IMR-90 (cell line): ENCODE data around the gene BHLHE23. TPM values are rescaled to one million over a fixed set of nuclear protein-coding genes. Genes with fewer than 3 reads are reported as not detected.

Experiments used
- ATAC-seq: fragments of 200-7000 bp; cut with Tn5 transposase; 2 replicates; pipeline ENCODE4 v1.9.1; 2020; ENCODE audit warnings: low read depth, mild to moderate bottlenecking, moderate library complexity
- BruUV-seq: library from RNA; stranded (reverse); fragments of 400-500 nt; replicated peaks from 2 replicates; lab custom pipeline; 2021; lab: Mats Ljungman, UMichigan
- CTCF ChIA-PET: fragments of 300-600 bp; formaldehyde crosslinking; extraction: SDS; loops from one replicate; lab custom pipeline; 2021; ENCODE audit warnings: antibody characterized with exemption; lab: Yijun Ruan, JAX
- POLR2A ChIA-PET: fragments of 300-600 bp; sonication (Branson Sonifier 250); formaldehyde crosslinking; loops from one replicate; lab custom pipeline; 2022; ENCODE audit warnings: antibody characterized with exemption; ENCODE audit not compliant: unreplicated experiment; lab: Charles Lee
- DNase-seq: peaks from one replicate; pipeline ENCODE4 v3.0.0; 2013
- H2AFZ ChIP-seq: replicated peaks from 2 replicates; pipeline ENCODE3; 2013; ENCODE audit warnings: low read length, mild to moderate bottlenecking; ENCODE audit not compliant: poor library complexity
- H2AK5ac ChIP-seq: 2 replicates; pipeline ENCODE4 v1.6.1; 2013; ENCODE audit warnings: low read depth, low read length, inconsistent platforms
- H2AK9ac ChIP-seq: replicated peaks from 2 replicates; pipeline ENCODE3; 2013; ENCODE audit warnings: mild to moderate bottlenecking, low read depth, low read length, moderate library complexity; ENCODE audit not compliant: poor library complexity
- H2BK120ac ChIP-seq: 2 replicates; pipeline ENCODE4 v1.6.1; 2013; ENCODE audit warnings: low read depth, low read length, inconsistent platforms
- H2BK15ac ChIP-seq: 3 replicates; pipeline ENCODE4 v1.6.1; 2013; ENCODE audit warnings: low read depth, low read length, inconsistent platforms
- H2BK20ac ChIP-seq: 2 replicates; pipeline ENCODE4 v1.6.1; 2013; ENCODE audit warnings: low read depth, mild to moderate bottlenecking, inconsistent platforms, low read length, moderate library complexity
- H2BK5ac ChIP-seq: 2 replicates; pipeline ENCODE4 v1.6.1; 2013; ENCODE audit warnings: mild to moderate bottlenecking, low read depth, low read length, inconsistent platforms; ENCODE audit not compliant: poor library complexity, severe bottlenecking
- H3K14ac ChIP-seq: replicated peaks from 2 replicates; pipeline ENCODE4 v1.6.1; 2013; ENCODE audit warnings: low read depth, low read length, inconsistent platforms
- H3K18ac ChIP-seq: 2 replicates; pipeline ENCODE4 v1.6.1; 2013; ENCODE audit warnings: low read depth, low read length, control low read depth
- H3K23ac ChIP-seq: 2 replicates; pipeline ENCODE4 v1.6.1; 2013; ENCODE audit warnings: low read depth, low read length, inconsistent platforms
- H3K27ac ChIP-seq: 2 replicates; pipeline ENCODE4 v1.5.1; 2013; ENCODE audit warnings: mild to moderate bottlenecking, control low read depth, low read length; ENCODE audit not compliant: insufficient read depth
- H3K27me3 ChIP-seq: 2 replicates; pipeline ENCODE4 v1.6.1; 2013; ENCODE audit warnings: low read length; ENCODE audit not compliant: control insufficient read depth, insufficient read depth
- H3K36me3 ChIP-seq: 2 replicates; pipeline ENCODE4 v1.6.1; 2013; ENCODE audit warnings: low read length, mixed read lengths; ENCODE audit not compliant: control insufficient read depth, insufficient read depth
- H3K4ac ChIP-seq: 2 replicates; pipeline ENCODE4 v1.6.1; 2013; ENCODE audit warnings: low read depth, low read length, inconsistent platforms
- H3K4me1 ChIP-seq: 2 replicates; pipeline ENCODE4 v1.6.1; 2013; ENCODE audit warnings: low read length, mixed read lengths; ENCODE audit not compliant: control insufficient read depth, insufficient read depth
- H3K4me2 ChIP-seq: 2 replicates; pipeline ENCODE4 v1.6.1; 2013; ENCODE audit warnings: low read depth, mild to moderate bottlenecking, control low read depth, low read length, moderate library complexity
- H3K4me3 ChIP-seq: 2 replicates; pipeline ENCODE4 v1.5.1; 2013; ENCODE audit warnings: low read depth, mild to moderate bottlenecking, control low read depth, low read length, moderate library complexity; ENCODE audit not compliant: insufficient read depth
- H3K56ac ChIP-seq: 2 replicates; pipeline ENCODE4 v1.6.1; 2013; ENCODE audit warnings: low read length, inconsistent platforms; ENCODE audit not compliant: insufficient read depth; ENCODE audit errors: extremely low read depth
- H3K79me1 ChIP-seq, 2 experiments: 2 replicates each; pipeline ENCODE4 v1.6.1; 2013; ENCODE audit warnings: low read length in 2 of 2, inconsistent platforms in 1 of 2, low read depth in 1 of 2
- H3K9ac ChIP-seq: 2 replicates; pipeline ENCODE4 v1.6.1; 2013; ENCODE audit warnings: low read depth, low read length, control low read depth
- H3K9me1 ChIP-seq: 2 replicates; pipeline ENCODE4 v1.6.1; 2013; ENCODE audit warnings: low read length, inconsistent platforms; ENCODE audit not compliant: insufficient read depth
- H3K9me3 ChIP-seq: 2 replicates; pipeline ENCODE4 v1.6.1; 2013; ENCODE audit warnings: low read length; ENCODE audit not compliant: control insufficient read depth, insufficient read depth
- H4K20me1 ChIP-seq: 2 replicates; pipeline ENCODE4 v1.6.1; 2013; ENCODE audit warnings: low read length, inconsistent platforms; ENCODE audit not compliant: insufficient read depth
- H4K5ac ChIP-seq: 2 replicates; pipeline ENCODE4 v1.6.1; 2013; ENCODE audit warnings: mild to moderate bottlenecking, low read depth, low read length, control low read depth
- H4K8ac ChIP-seq, 2 experiments: 2 replicates each; pipeline ENCODE4 v1.6.1; 2013; ENCODE audit warnings: low read depth in 2 of 2, low read length in 2 of 2, control low read depth in 1 of 2, inconsistent platforms in 1 of 2
- H4K91ac ChIP-seq: 2 replicates; pipeline ENCODE4 v1.6.1; 2013; ENCODE audit warnings: low read depth, low read length, inconsistent platforms; ENCODE audit not compliant: insufficient read depth
- CEBPB ChIP-seq: IDR thresholded peaks from 2 replicates; pipeline ENCODE4 v1.6.1; 2012; ENCODE audit warnings: low read depth, low read length, improper control_type of control experiment
- FOS ChIP-seq: fragments of 150-350 bp; IDR thresholded peaks from 2 replicates; pipeline ENCODE4 v1.6.1; 2016; ENCODE audit warnings: low read depth, low read length
- MAFK ChIP-seq: IDR thresholded peaks from 2 replicates; pipeline ENCODE4 v1.6.1; 2012; ENCODE audit warnings: low read depth, low read length, improper control_type of control experiment
- MXI1 ChIP-seq: IDR thresholded peaks from 2 replicates; pipeline ENCODE4 v1.6.1; 2012; ENCODE audit warnings: low read depth, mild to moderate bottlenecking, low read length, moderate library complexity, borderline replicate concordance
- NFE2L2 ChIP-seq: fragments of 150-350 bp; IDR thresholded peaks from 2 replicates; pipeline ENCODE4 v1.6.1; 2016; ENCODE audit warnings: low read depth, mild to moderate bottlenecking, low read length
- POLR2A ChIP-seq: IDR thresholded peaks from 2 replicates; pipeline ENCODE4 v1.6.1; 2012; ENCODE audit warnings: mild to moderate bottlenecking, low read depth, low read length
- RCOR1 ChIP-seq: IDR thresholded peaks from 2 replicates; pipeline ENCODE4 v1.6.1; 2012; ENCODE audit warnings: mild to moderate bottlenecking, low read length, improper control_type of control experiment; ENCODE audit not compliant: insufficient replicate concordance
- SMC3 ChIP-seq: fragments of 150-350 bp; IDR thresholded peaks from 2 replicates; pipeline ENCODE4 v1.6.1; 2016; ENCODE audit warnings: low read depth, mild to moderate bottlenecking, antibody characterized with exemption, low read length, moderate library complexity
- WGBS, 2 experiments: methylation state at CpG; one replicate each; pipeline versions ENCODE4 v1.1.5 to v1.1.7; 2013; ENCODE audit warnings: missing lambda C conversion rate in 2 of 2; ENCODE audit not compliant: insufficient read length in 1 of 2; ENCODE audit errors: extremely low coverage in 2 of 2; 5-methylcytosine and 5-hydroxymethylcytosine counted together
- dilution Hi-C: fragments of 300-500 bp; cut with HindIII; formaldehyde crosslinking; loops from one replicate; pipeline ENCODE4 v1.14.3; 2018; ENCODE audit warnings: low sequenced_read_pairs; ENCODE audit not compliant: unreplicated experiment
- in situ Hi-C: fragments of 300-500 bp; cut with MboI; formaldehyde crosslinking; loops from 3 replicates; pipeline ENCODE4 v1.14.3; 2019; ENCODE audit warnings: low sequenced_read_pairs, inconsistent platforms, mixed read lengths
- intact Hi-C: fragments of 100-400 bp; cut with micrococcal nuclease; formaldehyde crosslinking; loops from 2 replicates; pipeline ENCODE4 v1.10.0; 2022
- polyA plus RNA-seq, 3 experiments: library from polyadenylated mRNA; depleted of rRNA; stranded (reverse); fragments of >200 nt; gene quantifications; 2 replicates each; pipeline ENCODE4 v1.2.3, GENCODE V29; 2012; ENCODE audit warnings: low replicate concordance in 1 of 3
- total RNA-seq: library from RNA; depleted of rRNA; stranded (reverse); fragments of >200 nt; gene quantifications from 2 replicates; pipeline ENCODE4 v1.2.3, GENCODE V29; 2012
- TF ChIP-seq, protein P1 (sequence below): conservative IDR thresholded peaks from 2 replicates; pipeline ENCODE4 v1.5.1; 2012; ENCODE audit warnings: mild to moderate bottlenecking, low read depth, low read length, improper control_type of control experiment
- TF ChIP-seq, protein P2 (sequence below): fragments of 150-350 bp; IDR thresholded peaks from 2 replicates; pipeline ENCODE4 v1.6.1; 2016; ENCODE audit warnings: low read depth, mild to moderate bottlenecking, low read length, moderate library complexity, borderline replicate concordance
- TF ChIP-seq, protein P3 (sequence below): fragments of 150-350 bp; IDR thresholded peaks from 2 replicates; pipeline ENCODE4 v1.6.1; 2017; ENCODE audit warnings: mild to moderate bottlenecking, antibody characterized with exemption, low read length, low read depth

BHLHE23 gene
- total and polyA plus RNA-seq, 2 of the 4 experiments (the other 2 are of a cell fraction): not detected

DNA sequence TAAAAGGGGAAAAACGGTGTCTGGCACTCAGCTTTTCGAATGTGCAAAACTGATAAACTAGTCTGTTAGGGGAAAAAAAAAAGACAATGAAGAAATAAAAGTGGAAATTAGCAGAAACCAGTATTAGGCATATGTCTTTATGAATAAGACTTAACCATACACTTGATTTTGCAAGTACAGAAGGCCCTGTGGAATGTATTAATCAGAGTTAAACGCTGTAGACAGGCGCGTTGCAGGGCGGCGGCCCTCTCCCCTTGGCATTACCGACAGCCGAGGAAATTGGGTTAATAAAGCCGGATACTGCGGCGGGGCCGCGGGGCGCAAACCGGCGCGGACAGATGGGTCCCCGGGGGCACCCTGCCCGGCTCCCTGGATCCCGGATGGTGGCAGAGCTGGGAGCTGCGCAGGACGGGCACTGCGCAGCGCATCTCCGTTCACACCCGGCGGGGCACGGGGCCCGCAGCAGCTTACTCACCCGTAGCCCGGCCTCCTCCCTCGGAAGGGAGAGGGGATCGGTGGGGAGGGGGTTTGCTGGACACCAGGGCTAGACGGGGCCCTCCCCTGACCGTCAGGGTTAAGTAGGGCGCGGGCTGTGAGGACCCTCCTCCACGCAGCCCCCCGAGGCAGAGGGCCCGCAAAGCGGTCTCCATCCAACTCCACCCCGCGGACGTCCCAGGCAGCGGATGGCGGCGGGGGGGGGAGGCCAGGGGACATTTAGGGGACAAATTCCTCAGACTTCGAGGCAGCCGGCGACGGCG is 2.0 kb downstream of the BHLHE23 start:
- H2BK120ac ChIP-seq: no peak overlapping the region
- DNase-seq (no peak), ATAC-seq (no peak)
- H3K4ac ChIP-seq: no peak overlapping the region
- H3K9me1 ChIP-seq: no peaks in the 10 kb centered on the region
- no peak overlapping the region for H3K9ac ChIP-seq
- no peaks in the 10 kb centered on the region for H3K79me1 ChIP-seq
- H3K4me2 ChIP-seq: no peak overlapping the region
- no peaks in the 10 kb centered on the region for H3K9me3 ChIP-seq
- dilution Hi-C loops: no loop called here
- no peak overlapping the region for H3K4me3 ChIP-seq
- peaks cover 7% of the 10 kb centered on the region; the same call in 1 of the 2 replicates for H4K20me1 ChIP-seq
- H4K5ac ChIP-seq: no peak overlapping the region
- H3K27ac ChIP-seq: no peak overlapping the region
- no peak overlapping the region for H2AK5ac ChIP-seq
- TF ChIP-seq SMC3: no peak
- TF ChIP-seq, protein P1, sequence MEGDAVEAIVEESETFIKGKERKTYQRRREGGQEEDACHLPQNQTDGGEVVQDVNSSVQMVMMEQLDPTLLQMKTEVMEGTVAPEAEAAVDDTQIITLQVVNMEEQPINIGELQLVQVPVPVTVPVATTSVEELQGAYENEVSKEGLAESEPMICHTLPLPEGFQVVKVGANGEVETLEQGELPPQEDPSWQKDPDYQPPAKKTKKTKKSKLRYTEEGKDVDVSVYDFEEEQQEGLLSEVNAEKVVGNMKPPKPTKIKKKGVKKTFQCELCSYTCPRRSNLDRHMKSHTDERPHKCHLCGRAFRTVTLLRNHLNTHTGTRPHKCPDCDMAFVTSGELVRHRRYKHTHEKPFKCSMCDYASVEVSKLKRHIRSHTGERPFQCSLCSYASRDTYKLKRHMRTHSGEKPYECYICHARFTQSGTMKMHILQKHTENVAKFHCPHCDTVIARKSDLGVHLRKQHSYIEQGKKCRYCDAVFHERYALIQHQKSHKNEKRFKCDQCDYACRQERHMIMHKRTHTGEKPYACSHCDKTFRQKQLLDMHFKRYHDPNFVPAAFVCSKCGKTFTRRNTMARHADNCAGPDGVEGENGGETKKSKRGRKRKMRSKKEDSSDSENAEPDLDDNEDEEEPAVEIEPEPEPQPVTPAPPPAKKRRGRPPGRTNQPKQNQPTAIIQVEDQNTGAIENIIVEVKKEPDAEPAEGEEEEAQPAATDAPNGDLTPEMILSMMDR: no peak
- TF ChIP-seq, protein P2, sequence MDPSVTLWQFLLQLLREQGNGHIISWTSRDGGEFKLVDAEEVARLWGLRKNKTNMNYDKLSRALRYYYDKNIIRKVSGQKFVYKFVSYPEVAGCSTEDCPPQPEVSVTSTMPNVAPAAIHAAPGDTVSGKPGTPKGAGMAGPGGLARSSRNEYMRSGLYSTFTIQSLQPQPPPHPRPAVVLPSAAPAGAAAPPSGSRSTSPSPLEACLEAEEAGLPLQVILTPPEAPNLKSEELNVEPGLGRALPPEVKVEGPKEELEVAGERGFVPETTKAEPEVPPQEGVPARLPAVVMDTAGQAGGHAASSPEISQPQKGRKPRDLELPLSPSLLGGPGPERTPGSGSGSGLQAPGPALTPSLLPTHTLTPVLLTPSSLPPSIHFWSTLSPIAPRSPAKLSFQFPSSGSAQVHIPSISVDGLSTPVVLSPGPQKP: no peak
- no peak for TF ChIP-seq MXI1
- TF ChIP-seq CEBPB: no peak
- TF ChIP-seq MAFK: no peak
- no peak for TF ChIP-seq RCOR1
- TF ChIP-seq, protein P3, sequence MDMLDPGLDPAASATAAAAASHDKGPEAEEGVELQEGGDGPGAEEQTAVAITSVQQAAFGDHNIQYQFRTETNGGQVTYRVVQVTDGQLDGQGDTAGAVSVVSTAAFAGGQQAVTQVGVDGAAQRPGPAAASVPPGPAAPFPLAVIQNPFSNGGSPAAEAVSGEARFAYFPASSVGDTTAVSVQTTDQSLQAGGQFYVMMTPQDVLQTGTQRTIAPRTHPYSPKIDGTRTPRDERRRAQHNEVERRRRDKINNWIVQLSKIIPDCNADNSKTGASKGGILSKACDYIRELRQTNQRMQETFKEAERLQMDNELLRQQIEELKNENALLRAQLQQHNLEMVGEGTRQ: no peak
- no peak for TF ChIP-seq NFE2L2
- TF ChIP-seq POLR2A: no peak
- no peak for TF ChIP-seq FOS
- WGBS, 2 experiments: 7% methylated on average over 18 of the region's 53 CpGs; no CpG with 5 or more reads in 1 of the 2 experiments
- BruUV-seq: no TSS peak
- peaks cover 91% of the 10 kb centered on the region for H3K27me3 ChIP-seq
- H3K23ac ChIP-seq: no peak overlapping the region
- no peak overlapping the region for H3K14ac ChIP-seq
- no peak overlapping the region for H2BK5ac ChIP-seq
- no peak overlapping the region for H2BK20ac ChIP-seq
- H2AK9ac ChIP-seq: no peak overlapping the region
- H3K56ac ChIP-seq: no peak overlapping the region
- ChIA-PET POLR2A (no interaction called here), CTCF (interaction anchor here (0.9 to 1.1 kb wide), 2 partner anchors 9 to 32 kb away, joined by 3 read pairs; no protein-coding TSS in a partner anchor)
- H2AFZ ChIP-seq: no peak overlapping the region
- H3K36me3 ChIP-seq: no peaks in the 10 kb centered on the region
- H4K91ac ChIP-seq: no peak overlapping the region
- no peak overlapping the region for H3K18ac ChIP-seq
- no peaks in the 10 kb centered on the region for H3K4me1 ChIP-seq
- H2BK15ac ChIP-seq: no peak overlapping the region
- H4K8ac ChIP-seq: no peak overlapping the region
- intact Hi-C loops: loop anchor here (5.0 kb wide), 1 partner anchor 197 kb away; no protein-coding TSS in a partner anchor
- in situ Hi-C loops: loop anchor here (25.0 kb wide), 1 partner anchor 317 kb away; no protein-coding TSS in a partner anchor
